ENCODE results near the gene AGR3. TPM values are rescaled to one million over a fixed set of nuclear protein-coding genes. Genes with fewer than 3 reads are reported as not detected.

The AGR3 gene
- polyA plus RNA-seq, 1 donor from 2014 or later: not detected

DNA sequence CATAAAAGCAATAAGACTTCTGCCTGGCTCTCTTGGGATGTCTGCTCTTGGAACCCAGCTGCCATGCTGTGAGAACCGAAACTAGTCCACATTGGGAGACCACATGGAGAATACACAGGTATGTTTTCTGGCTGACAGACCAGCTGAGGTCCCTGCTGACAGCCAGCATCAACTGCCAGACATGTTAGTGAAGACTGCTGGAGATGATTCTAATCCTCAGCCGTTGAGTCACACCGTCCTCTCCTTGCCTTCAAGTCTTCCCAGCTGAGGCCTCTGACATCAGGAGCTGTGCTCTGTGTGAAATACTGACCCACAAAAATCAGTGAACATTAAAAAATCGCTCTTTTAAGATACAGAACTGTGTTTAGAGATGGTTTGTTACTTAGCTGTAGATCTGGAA, 40.1 kb downstream of the AGR3 start:
- H3K4me3 ChIP-seq (ENCODE audit: low read length): no peak overlapping the region
- no peaks in the 10 kb centered on the region for H3K9me2 ChIP-seq (ENCODE audit: insufficient read depth, low read length)
- no peak overlapping the region for H3K4me2 ChIP-seq (ENCODE audit: low read length)
- H3K79me2 ChIP-seq (replicated peaks; ENCODE audit: insufficient read depth, low read length): no peaks in the 10 kb centered on the region
- no peaks in the 10 kb centered on the region for H3K36me3 ChIP-seq (ENCODE audit: insufficient read depth, low read length)
- no peak overlapping the region for H3K27ac ChIP-seq (ENCODE audit: low read length)
- H2AFZ ChIP-seq (ENCODE audit: low read depth, low read length): no peak overlapping the region
- H3F3A ChIP-seq (ENCODE audit: insufficient read depth, low read length, poor library complexity, severe bottlenecking): no peaks in the 10 kb centered on the region
- H4K20me1 ChIP-seq (ENCODE audit: insufficient read depth): no peaks in the 10 kb centered on the region
- no peaks in the 10 kb centered on the region for H3K9me3 ChIP-seq (ENCODE audit: low read length)
- TF ChIP-seq TAF1 (IDR thresholded peaks at IDR 0.05; ENCODE audit: low read depth) (no peak), POLR2AphosphoS5 (IDR thresholded peaks at IDR 0.05) (no peak), EZH2 (IDR thresholded peaks at IDR 0.05; ENCODE audit: borderline replicate concordance, insufficient read depth, low read length, poor library complexity, severe bottlenecking) (no peak), MXI1 (conservative IDR thresholded peaks at IDR 0.05; ENCODE audit: poor library complexity, severe bottlenecking) (no peak)
- H3K9ac ChIP-seq (ENCODE audit: low read length): no peak overlapping the region
- no peaks in the 10 kb centered on the region for H3K27me3 ChIP-seq (ENCODE audit: insufficient read depth, low read depth, low read length)

GRCh38 chr7:16840094-16840493, 41.7 kb downstream of the AGR3 start:
- no peaks in the 10 kb centered on the region for H3K27me3 ChIP-seq (ENCODE audit: insufficient read depth, low read depth, low read length)
- TF ChIP-seq, protein P1, sequence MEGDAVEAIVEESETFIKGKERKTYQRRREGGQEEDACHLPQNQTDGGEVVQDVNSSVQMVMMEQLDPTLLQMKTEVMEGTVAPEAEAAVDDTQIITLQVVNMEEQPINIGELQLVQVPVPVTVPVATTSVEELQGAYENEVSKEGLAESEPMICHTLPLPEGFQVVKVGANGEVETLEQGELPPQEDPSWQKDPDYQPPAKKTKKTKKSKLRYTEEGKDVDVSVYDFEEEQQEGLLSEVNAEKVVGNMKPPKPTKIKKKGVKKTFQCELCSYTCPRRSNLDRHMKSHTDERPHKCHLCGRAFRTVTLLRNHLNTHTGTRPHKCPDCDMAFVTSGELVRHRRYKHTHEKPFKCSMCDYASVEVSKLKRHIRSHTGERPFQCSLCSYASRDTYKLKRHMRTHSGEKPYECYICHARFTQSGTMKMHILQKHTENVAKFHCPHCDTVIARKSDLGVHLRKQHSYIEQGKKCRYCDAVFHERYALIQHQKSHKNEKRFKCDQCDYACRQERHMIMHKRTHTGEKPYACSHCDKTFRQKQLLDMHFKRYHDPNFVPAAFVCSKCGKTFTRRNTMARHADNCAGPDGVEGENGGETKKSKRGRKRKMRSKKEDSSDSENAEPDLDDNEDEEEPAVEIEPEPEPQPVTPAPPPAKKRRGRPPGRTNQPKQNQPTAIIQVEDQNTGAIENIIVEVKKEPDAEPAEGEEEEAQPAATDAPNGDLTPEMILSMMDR (IDR thresholded peaks at IDR 0.05; ENCODE audit: poor library complexity, severe bottlenecking): no peak
- TF ChIP-seq POLR2AphosphoS5 (IDR thresholded peaks at IDR 0.05): no peak
- no peak for TF ChIP-seq RAD21 (conservative IDR thresholded peaks at IDR 0.05)
- TF ChIP-seq, protein P2, sequence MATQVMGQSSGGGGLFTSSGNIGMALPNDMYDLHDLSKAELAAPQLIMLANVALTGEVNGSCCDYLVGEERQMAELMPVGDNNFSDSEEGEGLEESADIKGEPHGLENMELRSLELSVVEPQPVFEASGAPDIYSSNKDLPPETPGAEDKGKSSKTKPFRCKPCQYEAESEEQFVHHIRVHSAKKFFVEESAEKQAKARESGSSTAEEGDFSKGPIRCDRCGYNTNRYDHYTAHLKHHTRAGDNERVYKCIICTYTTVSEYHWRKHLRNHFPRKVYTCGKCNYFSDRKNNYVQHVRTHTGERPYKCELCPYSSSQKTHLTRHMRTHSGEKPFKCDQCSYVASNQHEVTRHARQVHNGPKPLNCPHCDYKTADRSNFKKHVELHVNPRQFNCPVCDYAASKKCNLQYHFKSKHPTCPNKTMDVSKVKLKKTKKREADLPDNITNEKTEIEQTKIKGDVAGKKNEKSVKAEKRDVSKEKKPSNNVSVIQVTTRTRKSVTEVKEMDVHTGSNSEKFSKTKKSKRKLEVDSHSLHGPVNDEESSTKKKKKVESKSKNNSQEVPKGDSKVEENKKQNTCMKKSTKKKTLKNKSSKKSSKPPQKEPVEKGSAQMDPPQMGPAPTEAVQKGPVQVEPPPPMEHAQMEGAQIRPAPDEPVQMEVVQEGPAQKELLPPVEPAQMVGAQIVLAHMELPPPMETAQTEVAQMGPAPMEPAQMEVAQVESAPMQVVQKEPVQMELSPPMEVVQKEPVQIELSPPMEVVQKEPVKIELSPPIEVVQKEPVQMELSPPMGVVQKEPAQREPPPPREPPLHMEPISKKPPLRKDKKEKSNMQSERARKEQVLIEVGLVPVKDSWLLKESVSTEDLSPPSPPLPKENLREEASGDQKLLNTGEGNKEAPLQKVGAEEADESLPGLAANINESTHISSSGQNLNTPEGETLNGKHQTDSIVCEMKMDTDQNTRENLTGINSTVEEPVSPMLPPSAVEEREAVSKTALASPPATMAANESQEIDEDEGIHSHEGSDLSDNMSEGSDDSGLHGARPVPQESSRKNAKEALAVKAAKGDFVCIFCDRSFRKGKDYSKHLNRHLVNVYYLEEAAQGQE (IDR thresholded peaks at IDR 0.05; ENCODE audit: borderline replicate concordance): no peak
- TF ChIP-seq MXI1 (conservative IDR thresholded peaks at IDR 0.05; ENCODE audit: poor library complexity, severe bottlenecking): no peak
- TF ChIP-seq EZH2 (IDR thresholded peaks at IDR 0.05; ENCODE audit: borderline replicate concordance, insufficient read depth, low read length, poor library complexity, severe bottlenecking): no peak
- TF ChIP-seq TAF1 (IDR thresholded peaks at IDR 0.05; ENCODE audit: low read depth): no peak
- TF ChIP-seq SMC3 (conservative IDR thresholded peaks at IDR 0.05; ENCODE audit: poor library complexity): no peak
- TF ChIP-seq EP300 (conservative IDR thresholded peaks at IDR 0.05; ENCODE audit: poor library complexity, severe bottlenecking): no peak
- H3K9ac ChIP-seq (ENCODE audit: low read length): no peak overlapping the region
- H3K4me3 ChIP-seq (ENCODE audit: low read length): no peak overlapping the region
- no peaks in the 10 kb centered on the region for H3K9me3 ChIP-seq (ENCODE audit: low read length)
- H3K36me3 ChIP-seq (ENCODE audit: insufficient read depth, low read length): no peaks in the 10 kb centered on the region
- H2AFZ ChIP-seq (ENCODE audit: low read depth, low read length): no peak overlapping the region
- H4K20me1 ChIP-seq (ENCODE audit: insufficient read depth): no peaks in the 10 kb centered on the region
- H3K27ac ChIP-seq (ENCODE audit: low read length): no peak overlapping the region
- no peaks in the 10 kb centered on the region for H3K9me2 ChIP-seq (ENCODE audit: insufficient read depth, low read length)
- no peaks in the 10 kb centered on the region for H3K79me2 ChIP-seq (replicated peaks; ENCODE audit: insufficient read depth, low read length)
- H3F3A ChIP-seq (ENCODE audit: insufficient read depth, low read length, poor library complexity, severe bottlenecking): no peaks in the 10 kb centered on the region
- no peak overlapping the region for H3K4me2 ChIP-seq (ENCODE audit: low read length)

All from neural cell (in vitro differentiated cells).